Smooth muscle cell (in vitro differentiated cells): Measurements from ENCODE around the gene BCAS1. TPM values are rescaled to one million over a fixed set of nuclear protein-coding genes. Genes with fewer than 3 reads are reported as not detected.

Experiments
- DNase-seq: peaks from one replicate; lab custom pipeline; 2025; ENCODE audit not compliant: unreplicated experiment; lab: John Stamatoyannopoulos, UW
- H2AFZ ChIP-seq: fragments of 200-600 bp; sonication (generic); 2 replicates; pipeline ENCODE4 v1.6.0; 2016; ENCODE audit warnings: antibody characterized with exemption, low read depth, mild to moderate bottlenecking
- H3F3A ChIP-seq: fragments of 200-600 bp; sonication (generic); 2 replicates; pipeline ENCODE4 v1.6.0; 2017; ENCODE audit warnings: antibody characterized with exemption, low read depth
- H3K27ac ChIP-seq: fragments of 200-600 bp; sonication (generic); 2 replicates; pipeline ENCODE4 v1.5.1; 2016; ENCODE audit warnings: low read depth, mild to moderate bottlenecking
- H3K27me3 ChIP-seq: fragments of 200-600 bp; sonication (generic); 2 replicates; pipeline ENCODE4 v1.6.1; 2016; ENCODE audit warnings: low read depth, mild to moderate bottlenecking
- H3K36me3 ChIP-seq: fragments of 200-600 bp; sonication (generic); 2 replicates; pipeline ENCODE4 v1.5.1; 2016; ENCODE audit warnings: low read depth
- H3K4me1 ChIP-seq: fragments of 200-600 bp; sonication (generic); 2 replicates; pipeline ENCODE4 v1.5.1; 2016; ENCODE audit warnings: low read depth
- H3K4me2 ChIP-seq: fragments of 200-600 bp; sonication (generic); 2 replicates; pipeline ENCODE4 v1.6.0; 2016; ENCODE audit warnings: mild to moderate bottlenecking
- H3K4me3 ChIP-seq: fragments of 200-600 bp; sonication (generic); 2 replicates; pipeline ENCODE4 v1.5.1; 2016; ENCODE audit warnings: mild to moderate bottlenecking
- H3K79me2 ChIP-seq: fragments of 200-600 bp; sonication (generic); 2 replicates; pipeline ENCODE4 v1.6.0; 2016; ENCODE audit warnings: low read depth, mild to moderate bottlenecking
- H3K9ac ChIP-seq: fragments of 200-600 bp; sonication (generic); 2 replicates; pipeline ENCODE4 v1.6.0; 2016; ENCODE audit warnings: low read depth
- H3K9me3 ChIP-seq: fragments of 200-600 bp; sonication (generic); replicated peaks from 2 replicates; pipeline ENCODE4 v1.5.1; 2016; ENCODE audit warnings: low read depth
- H4K20me1 ChIP-seq: fragments of 200-600 bp; sonication (generic); 2 replicates; pipeline ENCODE4 v1.6.0; 2016; ENCODE audit warnings: low read depth
- WGBS: methylation state at CpG from one replicate; pipeline ENCODE4 v1.1.7; 2016; ENCODE audit warnings: low lambda C conversion rate; 5-methylcytosine and 5-hydroxymethylcytosine counted together
- polyA plus RNA-seq: library from polyadenylated mRNA; unstranded; fragments of >200 nt; fragmentation: Nextera tagmentation; extraction: Ambion mirVana; gene quantifications from 2 replicates; pipeline ENCODE4 v1.2.1, GENCODE V29; 2016
- total RNA-seq: library from RNA; depleted of rRNA; stranded (reverse); fragments of >200 nt; gene quantifications from 2 replicates; pipeline ENCODE4 v1.2.3, GENCODE V29; 2014
- TF ChIP-seq, protein P1 (sequence below): fragments of 200-600 bp; sonication (generic); IDR thresholded peaks from 2 replicates; pipeline ENCODE4 v1.5.1; 2017; ENCODE audit warnings: borderline replicate concordance, mild to moderate bottlenecking, antibody characterized with exemption; ENCODE audit not compliant: insufficient read depth, poor library complexity, severe bottlenecking

BCAS1 gene
- total and polyA plus RNA-seq, 2 experiments from 2014 or later = 0.09 to 0.15 TPM

DNA sequence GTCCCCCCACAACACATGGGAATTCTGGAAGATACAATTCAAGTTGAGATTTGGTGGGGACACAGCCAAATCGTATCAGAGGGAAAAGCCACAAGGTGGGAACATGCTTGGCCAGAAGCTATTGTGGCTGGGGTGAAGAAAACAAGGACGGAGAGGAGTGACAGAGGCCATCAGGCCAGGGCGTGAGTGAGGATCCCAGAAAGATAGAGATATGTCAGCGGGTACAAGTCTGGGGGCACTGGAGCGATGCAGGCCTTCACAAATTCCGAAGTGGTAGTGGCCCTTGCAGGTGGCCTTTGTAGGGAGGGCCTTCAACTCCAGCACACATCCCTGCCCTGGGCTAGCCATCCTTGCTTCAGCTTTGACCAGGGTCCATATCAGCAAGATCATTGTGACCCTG, 159.1 kb downstream of the BCAS1 start:
- no peak overlapping the region for H2AFZ ChIP-seq
- H3K9ac ChIP-seq = no peak overlapping the region
- H3K4me3 ChIP-seq = no peak overlapping the region
- no peak overlapping the region for H3K27ac ChIP-seq
- H3K9me3 ChIP-seq = no peaks in the 10 kb centered on the region
- H3K4me2 ChIP-seq = no peak overlapping the region
- peaks cover 22% of the 10 kb centered on the region for H3K4me1 ChIP-seq
- peaks cover 7% of the 10 kb centered on the region for H3F3A ChIP-seq
- H3K36me3 ChIP-seq = no peaks in the 10 kb centered on the region
- DNase-seq = no peak
- WGBS = 82% methylated on average over 6 of the region's 6 CpGs
- H4K20me1 ChIP-seq = no peaks in the 10 kb centered on the region
- no peaks in the 10 kb centered on the region for H3K27me3 ChIP-seq
- TF ChIP-seq, protein P1, sequence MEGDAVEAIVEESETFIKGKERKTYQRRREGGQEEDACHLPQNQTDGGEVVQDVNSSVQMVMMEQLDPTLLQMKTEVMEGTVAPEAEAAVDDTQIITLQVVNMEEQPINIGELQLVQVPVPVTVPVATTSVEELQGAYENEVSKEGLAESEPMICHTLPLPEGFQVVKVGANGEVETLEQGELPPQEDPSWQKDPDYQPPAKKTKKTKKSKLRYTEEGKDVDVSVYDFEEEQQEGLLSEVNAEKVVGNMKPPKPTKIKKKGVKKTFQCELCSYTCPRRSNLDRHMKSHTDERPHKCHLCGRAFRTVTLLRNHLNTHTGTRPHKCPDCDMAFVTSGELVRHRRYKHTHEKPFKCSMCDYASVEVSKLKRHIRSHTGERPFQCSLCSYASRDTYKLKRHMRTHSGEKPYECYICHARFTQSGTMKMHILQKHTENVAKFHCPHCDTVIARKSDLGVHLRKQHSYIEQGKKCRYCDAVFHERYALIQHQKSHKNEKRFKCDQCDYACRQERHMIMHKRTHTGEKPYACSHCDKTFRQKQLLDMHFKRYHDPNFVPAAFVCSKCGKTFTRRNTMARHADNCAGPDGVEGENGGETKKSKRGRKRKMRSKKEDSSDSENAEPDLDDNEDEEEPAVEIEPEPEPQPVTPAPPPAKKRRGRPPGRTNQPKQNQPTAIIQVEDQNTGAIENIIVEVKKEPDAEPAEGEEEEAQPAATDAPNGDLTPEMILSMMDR = no peak
- H3K79me2 ChIP-seq = no peaks in the 10 kb centered on the region

DNA sequence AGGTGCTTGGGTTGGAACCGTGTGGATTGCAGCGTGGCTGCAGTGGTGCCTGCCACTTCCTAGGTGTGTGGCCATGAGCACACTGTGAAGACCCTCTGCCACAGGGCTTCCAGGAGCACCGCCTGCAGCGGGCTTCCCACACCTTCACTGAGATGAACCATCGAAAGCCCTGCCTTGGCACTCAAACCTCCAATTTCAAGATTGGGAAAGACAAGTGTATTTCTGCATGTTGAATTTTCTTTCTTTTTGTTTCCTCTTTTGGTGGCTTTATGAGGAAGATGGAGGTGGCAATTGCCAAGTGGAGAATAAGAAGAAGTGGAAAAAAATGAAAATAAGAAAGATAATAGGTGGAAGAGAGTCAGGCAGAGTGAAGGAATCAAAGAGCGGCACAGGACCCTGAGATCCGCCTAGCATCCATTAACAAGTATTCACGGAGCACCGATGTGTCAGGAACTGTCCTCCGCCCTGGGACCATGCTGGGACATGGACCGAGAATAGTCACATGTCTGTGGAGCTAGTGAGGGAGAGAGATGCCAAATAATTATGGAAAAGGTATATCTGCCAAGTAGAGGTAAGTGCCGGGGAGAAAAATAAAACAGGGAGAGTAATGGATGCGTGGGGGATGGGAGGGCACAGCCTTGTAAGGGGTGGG, 159.9 kb downstream of the BCAS1 start:
- H3F3A ChIP-seq = peaks cover 3% of the 10 kb centered on the region
- H3K9ac ChIP-seq = no peak overlapping the region
- no peak for DNase-seq
- 97% methylated on average over 13 of the region's 13 CpGs for WGBS
- H3K4me1 ChIP-seq = peaks cover 16% of the 10 kb centered on the region
- H2AFZ ChIP-seq = no peak overlapping the region
- no peaks in the 10 kb centered on the region for H3K9me3 ChIP-seq
- no peak overlapping the region for H3K27ac ChIP-seq
- H3K4me2 ChIP-seq = no peak overlapping the region
- no peak overlapping the region for H3K4me3 ChIP-seq
- no peaks in the 10 kb centered on the region for H3K27me3 ChIP-seq
- no peaks in the 10 kb centered on the region for H3K36me3 ChIP-seq
- H3K79me2 ChIP-seq = no peaks in the 10 kb centered on the region
- no peaks in the 10 kb centered on the region for H4K20me1 ChIP-seq
- TF ChIP-seq, protein P1 = no peak

DNA sequence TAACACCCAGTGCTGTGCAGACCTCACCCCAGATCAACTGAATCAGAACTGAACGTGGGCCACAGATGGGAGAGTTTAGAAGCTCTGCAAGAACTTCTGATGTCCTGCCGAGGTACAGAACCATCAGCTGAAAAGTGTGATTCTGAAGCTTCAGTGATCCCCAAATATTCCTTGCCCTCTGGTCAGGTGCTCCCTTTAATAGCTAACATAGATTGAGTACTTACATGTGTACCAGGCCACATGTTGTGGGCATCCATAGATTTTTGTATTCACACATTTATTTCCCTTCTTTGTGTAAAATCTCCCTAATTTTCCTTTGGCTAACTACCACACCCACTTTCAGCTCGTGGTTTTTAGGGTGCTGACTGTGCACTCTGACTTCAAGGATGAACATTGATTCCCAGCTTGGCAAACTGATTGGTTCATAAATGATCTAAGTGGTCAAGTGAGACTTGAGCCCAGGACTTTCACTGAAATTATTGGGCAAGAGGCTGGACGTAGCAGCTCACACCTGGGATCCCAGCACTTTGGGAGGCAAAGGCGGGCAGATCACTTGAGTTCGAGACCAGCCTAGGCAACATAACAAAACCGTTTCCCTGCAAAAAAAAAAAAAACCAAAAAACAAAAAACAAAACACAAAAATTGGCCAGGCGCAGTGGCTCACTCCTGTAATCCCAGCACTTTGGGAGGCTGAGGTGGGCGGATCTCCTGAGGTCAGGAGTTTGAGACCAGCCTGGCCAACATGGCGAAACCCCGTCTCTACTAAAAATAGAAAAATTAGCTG, 162.2 kb downstream of the BCAS1 start:
- no peaks in the 10 kb centered on the region for H3K36me3 ChIP-seq
- H3K27ac ChIP-seq = peak overlapping the region; percentile 90
- TF ChIP-seq, protein P1 = no peak
- no peaks in the 10 kb centered on the region for H4K20me1 ChIP-seq
- H3K4me1 ChIP-seq = no peaks in the 10 kb centered on the region
- H3F3A ChIP-seq = no peaks in the 10 kb centered on the region
- H3K4me2 ChIP-seq = no peak overlapping the region
- no peaks in the 10 kb centered on the region for H3K9me3 ChIP-seq
- no peak overlapping the region for H3K4me3 ChIP-seq
- WGBS = 91% methylated on average over 11 of the region's 11 CpGs
- H3K9ac ChIP-seq = peak overlapping the region; percentile 36
- H2AFZ ChIP-seq = no peak overlapping the region
- H3K79me2 ChIP-seq = no peaks in the 10 kb centered on the region
- H3K27me3 ChIP-seq = no peaks in the 10 kb centered on the region
- DNase-seq = no peak
